Testis (tissue), 2 donors: ENCODE measurements around the gene SULT2B1.

Experiments used
- CTCF ChIP-seq, 3 experiments: fragments of 450-650 bp in 2 of 3; fragments of 200-600 bp in 1 of 3; sonication (generic) in 1 of 3; IDR thresholded peaks; one replicate each; pipeline ENCODE4 v1.5.1; 2016 to 2019; ENCODE audit warnings: antibody characterized with exemption in 3 of 3, mild to moderate bottlenecking in 2 of 3, moderate library complexity in 1 of 3
- POLR2A ChIP-seq: fragments of 450-650 bp; IDR thresholded peaks from one replicate; pipeline ENCODE4 v1.6.1; 2017; ENCODE audit warnings: antibody characterized with exemption, mild to moderate bottlenecking, moderate library complexity

DNA sequence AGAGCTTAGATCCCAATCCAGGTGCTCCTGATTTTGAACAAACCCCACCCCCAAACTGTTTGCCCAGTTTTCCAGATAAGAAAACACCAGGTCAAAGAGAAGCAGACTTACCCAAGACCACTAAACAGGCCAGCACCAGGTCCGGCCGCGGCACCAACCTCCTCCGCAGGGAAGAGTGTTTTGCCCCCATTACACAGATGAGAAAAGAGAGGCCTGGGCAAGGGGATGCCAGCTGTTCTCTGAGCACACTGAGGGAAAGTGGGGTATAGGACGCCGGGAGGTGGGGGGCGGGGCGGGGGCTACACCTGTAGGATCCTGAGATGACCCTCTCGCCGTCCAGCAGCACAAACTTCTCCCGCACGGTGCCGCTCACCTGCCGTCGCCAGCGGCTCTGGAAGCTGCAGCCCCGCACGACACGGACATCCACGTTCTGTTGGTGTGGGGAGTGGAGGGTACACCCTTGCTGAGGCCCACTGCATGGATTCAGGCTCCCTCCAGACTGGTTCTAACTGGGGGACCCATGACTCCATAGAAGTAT is 57.7 kb downstream of the SULT2B1 start:
- TF ChIP-seq CTCF (IDR thresholded peaks at IDR 0.05) (no peak), POLR2A (no peak)
